22Rv1 (cell line): ENCODE results near the gene SVIL.

Experiments used
- CTCF ChIP-seq: fragments of 450-650 bp; IDR thresholded peaks from 2 replicates; pipeline ENCODE4 v1.5.1; 2017; ENCODE audit warnings: mild to moderate bottlenecking
- ZFX ChIP-seq: fragments of 450-650 bp; IDR thresholded peaks from 2 replicates; pipeline ENCODE4 v1.6.1; 2017; ENCODE audit warnings: antibody characterized with exemption, borderline replicate concordance

DNA sequence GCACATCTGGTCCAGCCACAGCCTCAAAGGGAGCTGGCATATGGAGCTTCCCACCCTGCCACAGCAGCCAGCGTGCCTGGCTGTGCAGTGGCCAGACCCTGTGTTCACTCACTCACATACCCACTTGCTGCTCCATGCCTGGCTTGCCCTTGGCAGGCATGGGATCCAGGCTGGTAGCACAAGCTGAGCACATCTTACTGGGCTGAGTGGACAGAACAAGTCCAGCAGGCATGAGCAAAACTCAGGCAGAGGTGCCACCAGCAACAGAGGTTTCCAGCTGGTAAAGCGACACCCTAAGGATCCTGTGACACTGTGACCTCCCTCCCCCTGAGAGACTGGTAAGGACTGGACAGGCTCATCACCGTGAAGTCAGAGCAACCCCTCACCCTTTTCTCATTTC is 25.1 kb downstream of the SVIL start:
- no peak for TF ChIP-seq CTCF
- no peak for TF ChIP-seq ZFX
